Forelimb muscle (tissue), 1 donor: Measurements from ENCODE around the gene PRELID2. TPM values are rescaled to one million over a fixed set of nuclear protein-coding genes. Genes with fewer than 3 reads are reported as not detected.
"Not testable (repeated sequence)": the region's sequence is repeated elsewhere in the genome, so short reads cannot be mapped to it uniquely, and the experiment has no call there.

Source experiments
- DNase-seq: peaks from one replicate; pipeline ENCODE4 v3.0.0-alpha.2; 2013; ENCODE audit warnings: low read depth
- polyA plus RNA-seq: library from polyadenylated mRNA; unstranded; fragments of 120-200 nt; gene quantifications from one replicate; pipeline ENCODE4 v1.2.1, GENCODE V29; 2013; ENCODE audit not compliant: insufficient read length

Gene PRELID2
- 3.6 TPM for polyA plus RNA-seq

DNA sequence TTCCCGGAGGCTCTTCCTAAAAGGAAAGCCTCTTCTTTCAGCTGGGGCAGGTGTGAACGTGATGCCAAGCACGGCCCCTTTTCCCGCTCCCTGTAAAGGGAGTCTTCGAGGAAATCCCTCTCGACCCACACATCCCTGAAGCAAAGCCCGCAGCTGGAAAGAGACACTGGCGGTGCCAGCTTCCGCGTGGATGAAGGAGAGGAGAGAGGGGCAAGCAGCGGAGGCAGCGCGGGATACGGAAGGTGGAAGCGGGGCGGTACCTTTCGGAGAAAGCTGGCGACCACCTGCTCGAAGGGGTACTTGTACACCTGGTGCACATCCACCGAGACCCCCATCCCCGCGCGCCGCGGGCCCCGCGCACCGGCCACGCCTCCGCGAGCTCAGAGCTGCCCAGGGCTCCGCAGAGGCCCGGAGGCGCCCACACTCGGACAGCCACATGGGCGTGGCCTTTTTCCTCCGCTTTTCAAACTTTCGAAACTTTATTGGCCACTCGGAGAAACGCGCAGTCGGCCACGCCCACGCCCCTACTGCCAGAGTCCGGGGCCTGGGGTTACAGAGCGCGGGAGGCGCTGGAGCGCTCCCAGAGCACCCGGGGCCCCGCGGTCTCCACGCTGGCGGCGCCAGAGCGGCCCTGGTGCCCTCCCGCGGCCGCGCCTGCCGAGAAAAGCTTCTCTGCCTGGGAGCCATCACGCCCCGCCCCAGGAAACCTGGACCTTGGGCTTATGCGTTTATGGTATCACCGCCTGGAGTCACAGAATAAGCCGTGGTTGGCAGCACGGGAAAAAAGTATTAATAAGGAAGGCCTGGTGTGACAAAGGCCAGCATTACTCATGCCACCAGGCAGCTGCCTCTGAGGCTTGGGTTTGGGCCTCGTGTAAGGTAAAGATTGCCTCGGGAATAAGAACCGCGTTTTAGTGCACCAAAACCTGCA, at the start of gene PRELID2:
Gene PRELID2 (minus strand): TSS at position 426 of the 931 bp plus-strand sequence. CDS start 91 bp downstream, at position 335.
- DNase-seq = peak; percentile 58

DNA sequence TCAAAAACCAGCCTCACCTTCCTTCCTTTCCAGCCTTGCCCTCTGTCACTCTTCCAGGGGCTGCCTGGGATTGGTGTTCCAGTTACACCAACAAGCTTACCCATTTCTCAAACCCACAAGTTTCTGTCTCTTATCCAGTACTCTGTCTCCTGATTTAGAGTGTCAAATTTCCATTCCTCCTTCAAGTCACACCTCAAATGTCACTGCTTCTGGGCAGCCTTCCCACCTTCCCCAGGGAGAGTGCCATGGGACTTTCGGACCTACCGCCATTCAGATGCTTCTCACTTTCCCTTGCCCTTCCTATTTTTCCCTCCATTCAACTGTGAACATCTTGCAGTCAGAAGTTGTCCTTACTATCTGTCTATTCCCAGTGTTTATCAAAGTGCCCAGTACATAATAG, 39.6 kb upstream of the PRELID2 start:
- DNase-seq = no peak

DNA sequence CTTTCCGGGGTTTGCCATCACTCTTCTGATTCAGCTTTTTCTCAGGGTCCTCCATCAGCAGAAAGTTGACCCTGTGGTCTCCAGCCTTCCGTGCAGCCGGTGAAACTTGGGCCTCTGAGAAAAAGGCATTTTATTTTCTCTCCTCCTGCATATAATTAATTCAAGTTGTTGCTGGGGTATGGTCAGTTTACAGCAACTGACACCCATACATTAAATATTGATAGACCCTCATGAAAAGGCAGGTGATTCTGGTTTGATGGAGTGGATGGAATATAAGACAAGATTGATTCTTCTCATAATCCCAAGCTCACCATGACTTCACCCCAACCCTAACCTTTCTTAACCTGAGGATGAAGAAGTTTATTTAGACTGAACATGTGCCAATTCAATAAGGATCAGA, 37.8 kb upstream of the PRELID2 start, which contains the start of gene GRXCR2:
Gene GRXCR2 (minus strand): TSS at position 101 of the 400 bp plus-strand sequence. CDS start 46 bp downstream, at position 55.
- DNase-seq = no peak

DNA sequence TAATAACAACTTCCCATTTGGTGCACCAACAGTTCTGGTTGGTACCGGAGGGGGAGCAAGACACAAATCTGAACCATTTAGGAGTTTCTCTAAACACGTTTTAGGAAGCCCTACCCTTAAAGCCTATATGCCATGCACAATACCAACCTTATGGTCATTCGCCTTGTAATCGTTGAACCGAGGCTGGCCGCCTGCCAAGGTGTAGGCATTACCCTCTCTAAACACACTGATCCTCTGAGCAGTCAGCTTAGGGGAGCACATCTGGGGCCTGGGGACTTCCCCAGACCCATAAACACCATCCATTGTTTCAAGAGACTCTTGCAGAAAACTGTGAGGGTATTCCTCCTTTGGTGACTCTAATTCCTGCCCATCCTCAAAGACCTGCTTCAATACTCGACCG, 37.3 kb upstream of the PRELID2 start:
- no peak for DNase-seq

DNA sequence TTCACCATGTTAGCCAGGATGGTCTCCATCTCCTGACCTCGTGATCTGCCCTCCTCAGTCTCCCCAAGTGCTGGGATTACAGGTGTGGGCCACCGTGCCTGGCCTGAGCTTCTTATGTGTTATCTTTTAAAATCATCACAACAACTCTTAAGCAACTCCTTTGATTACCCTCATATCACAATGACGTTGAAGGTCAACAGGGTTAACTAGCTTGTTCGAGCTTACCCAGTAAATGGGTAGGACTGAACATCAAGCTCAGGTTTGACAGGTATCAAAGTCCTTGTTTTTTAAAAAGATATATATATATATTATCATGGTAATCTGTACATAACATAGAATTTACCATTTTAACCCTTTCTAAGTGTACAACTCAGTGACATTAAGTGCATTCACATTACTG, 34.6 kb upstream of the PRELID2 start:
- no peak for DNase-seq

DNA sequence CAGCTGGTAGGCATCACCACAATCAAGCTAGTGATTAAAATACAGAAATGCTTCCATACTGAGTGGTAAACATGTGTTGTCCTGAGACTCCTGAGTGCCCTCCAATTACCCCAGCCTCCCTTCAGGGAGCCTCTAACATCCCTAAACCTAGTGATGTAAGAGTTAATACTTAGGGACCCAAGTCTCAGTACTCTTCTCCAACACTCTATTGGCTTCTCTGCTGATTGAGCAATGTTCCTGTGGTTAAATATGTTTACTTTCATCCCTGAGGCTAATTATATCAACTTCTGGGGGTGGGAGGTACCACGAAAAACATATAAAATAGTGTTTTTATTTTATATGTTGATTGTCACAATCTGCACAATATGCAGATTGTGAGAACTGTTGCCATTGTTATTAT, 32.7 kb upstream of the PRELID2 start:
- DNase-seq = no peak

DNA sequence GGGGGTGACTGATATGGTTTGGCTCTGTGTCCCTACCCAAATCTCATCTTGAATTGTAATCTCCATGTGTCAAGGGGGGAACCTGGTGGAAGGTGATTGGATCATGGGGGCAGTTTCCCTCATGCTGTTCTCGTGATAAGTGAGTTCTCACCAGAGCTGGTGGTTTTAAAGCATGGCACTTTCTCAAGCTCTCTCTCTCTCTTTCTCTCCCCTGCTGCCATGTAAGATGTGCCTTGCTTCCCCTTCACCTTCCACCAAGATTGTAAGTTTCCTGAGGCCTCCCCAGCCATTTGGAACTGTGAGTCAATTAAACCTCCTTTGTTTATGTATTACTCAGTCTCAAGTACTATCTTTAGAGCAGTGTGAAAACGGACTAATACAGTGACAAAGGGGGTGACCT, 29.3 kb upstream of the PRELID2 start:
- DNase-seq = not testable (repeated sequence)

DNA sequence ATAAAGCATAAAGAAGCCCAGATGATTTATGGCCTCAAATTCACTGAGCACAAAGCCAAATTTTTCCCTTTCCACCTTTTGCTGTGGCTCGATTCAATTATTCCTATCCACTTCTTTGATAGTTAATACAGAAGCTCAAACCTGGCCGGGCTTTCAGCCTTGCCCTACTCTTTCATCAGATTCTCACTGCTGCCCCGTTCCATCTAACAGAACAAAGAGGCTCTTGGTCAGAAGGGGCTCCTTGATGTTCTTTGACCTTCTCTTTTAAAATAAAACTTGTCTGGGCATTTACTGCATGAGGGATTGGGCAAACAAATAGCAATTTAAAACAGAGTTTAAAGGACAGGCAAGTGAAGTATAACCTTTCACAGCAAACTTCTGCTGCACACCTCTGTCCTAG, 27.9 kb upstream of the PRELID2 start:
- DNase-seq = no peak

DNA sequence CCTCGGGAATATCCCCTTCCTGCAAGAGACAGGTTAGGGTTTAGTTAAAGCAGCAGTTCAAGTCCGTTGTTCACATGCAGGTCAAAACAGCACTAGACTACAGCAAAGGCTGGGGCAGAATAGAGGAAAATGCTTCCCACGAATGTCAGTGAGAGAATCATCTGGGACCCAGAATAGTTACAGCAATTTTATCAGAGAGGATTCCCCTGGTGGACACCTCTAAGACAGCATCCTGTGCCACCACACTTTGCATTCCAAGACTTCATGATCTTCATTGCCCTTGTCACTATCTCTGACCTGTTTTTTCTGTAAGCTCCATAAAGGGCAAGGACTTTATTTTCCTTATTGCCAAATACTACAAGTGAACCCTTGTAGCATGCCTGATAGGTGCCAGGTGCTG, 24.8 kb upstream of the PRELID2 start:
- no peak for DNase-seq

DNA sequence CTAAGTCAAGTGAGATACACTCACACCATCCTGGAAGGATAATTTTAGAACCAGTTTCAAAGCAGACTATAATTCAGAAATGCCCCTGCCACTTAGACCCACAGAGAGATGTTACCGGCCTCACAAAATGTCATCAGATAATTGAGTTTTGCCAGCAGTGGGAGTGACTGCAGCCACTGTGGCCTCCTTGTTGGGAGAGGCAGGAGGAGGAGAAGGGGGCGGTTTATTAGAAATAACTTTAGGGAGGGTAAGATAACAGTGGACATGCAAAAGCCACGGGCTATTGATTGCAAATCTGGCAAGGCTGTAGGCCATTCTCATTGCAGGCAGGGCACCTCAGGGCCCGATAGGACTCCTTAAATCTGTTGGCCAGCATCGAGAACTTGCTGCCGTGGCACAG, 24.3 kb upstream of the PRELID2 start:
- no peak for DNase-seq

DNA sequence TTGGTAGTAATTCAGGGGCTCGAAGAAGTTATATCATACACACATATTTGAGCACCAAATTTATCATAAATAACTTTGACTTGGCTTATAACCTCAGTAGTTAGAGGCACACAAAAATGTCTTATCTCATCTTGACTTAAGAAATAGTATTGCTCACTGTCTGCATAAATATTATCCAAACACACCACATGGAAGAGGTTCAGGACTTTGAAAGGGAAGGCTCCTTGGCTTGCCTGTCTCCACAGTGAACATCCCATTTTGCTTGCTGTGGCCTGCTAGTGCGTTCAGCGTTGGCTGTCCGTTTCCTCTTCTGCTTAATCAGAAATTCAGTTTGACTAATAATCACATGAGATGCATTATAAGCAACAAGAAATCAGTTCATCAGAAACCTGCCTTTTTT, 23.8 kb upstream of the PRELID2 start:
- no peak for DNase-seq

DNA sequence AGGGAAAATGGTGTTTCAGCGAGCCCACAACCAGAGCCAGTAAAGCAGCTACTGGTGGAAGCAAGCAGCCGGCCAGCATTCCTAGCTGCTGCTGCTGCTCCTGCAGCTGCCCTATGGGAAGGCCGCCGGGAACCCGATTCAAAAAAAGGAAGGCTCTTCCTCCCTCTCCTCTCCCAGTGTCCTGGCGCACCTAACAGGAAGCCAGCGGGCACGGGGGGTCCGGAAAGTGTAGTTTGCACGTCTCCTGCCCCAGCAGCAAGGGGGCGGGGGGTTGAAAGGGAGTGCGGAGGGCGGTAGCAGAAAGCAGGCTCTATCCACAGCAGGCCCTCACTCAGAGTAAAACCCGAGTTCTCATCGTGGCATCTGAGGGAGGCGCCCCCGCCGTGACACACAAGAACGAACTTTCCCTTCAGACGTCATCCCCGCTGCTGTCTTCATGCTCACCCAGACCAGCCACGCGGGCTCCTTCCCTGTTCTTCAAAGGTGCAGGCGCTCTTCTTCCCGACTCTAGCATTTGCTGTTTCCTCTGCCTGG, 21.2 kb upstream of the PRELID2 start:
- DNase-seq = no peak

DNA sequence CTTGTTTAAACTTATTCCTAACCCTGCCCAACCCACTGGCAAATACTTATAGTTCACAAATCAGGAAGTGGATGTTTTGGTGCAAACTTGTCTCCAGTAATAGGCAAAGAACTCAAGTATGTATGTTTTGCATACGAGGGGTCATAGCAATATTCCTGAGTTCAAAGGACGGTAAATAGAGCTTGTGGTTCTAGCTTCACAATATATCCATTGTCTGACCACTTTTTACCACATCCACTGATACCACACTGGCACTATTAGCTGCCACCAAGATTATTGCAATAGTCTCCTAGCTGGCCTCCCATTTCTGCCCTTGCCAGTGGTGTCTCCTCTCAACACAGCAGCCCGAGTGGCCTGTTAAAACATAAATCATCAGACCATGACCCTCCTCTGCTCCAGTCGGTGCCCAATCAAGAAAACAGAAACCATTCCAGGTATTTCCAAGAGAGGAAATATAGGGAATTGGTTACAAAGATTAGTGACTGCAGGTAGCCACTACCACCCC, 20.7 kb upstream of the PRELID2 start:
- DNase-seq = no peak

DNA sequence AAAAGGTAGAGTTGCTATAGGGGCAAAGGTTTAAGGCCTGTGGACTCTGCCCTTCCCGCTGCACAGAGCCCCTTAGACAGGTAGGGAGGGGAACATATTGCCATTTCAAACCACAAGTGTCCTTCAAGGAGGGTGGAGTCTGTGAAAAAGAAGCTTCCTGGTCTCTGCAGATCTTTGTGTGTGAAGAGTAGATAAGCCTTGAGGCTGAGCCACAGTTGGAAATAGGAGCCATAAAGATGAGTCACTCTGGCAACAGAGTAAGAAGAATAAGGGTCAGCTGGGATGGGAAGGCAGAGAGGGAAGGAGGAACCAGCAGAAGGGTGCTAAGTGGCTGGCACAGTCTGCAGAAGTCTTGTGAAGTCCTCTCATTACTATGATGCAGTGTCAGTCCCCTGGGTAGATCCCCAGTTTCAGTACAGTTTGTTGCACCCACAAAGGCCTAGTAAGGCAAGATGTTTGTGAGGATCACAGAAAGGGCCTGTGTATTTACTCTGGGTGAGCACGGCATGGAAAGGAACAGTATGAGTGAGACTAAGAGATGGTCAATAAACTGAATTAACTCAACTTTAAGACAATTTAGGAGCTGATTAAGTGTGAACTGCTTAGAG, 19.6 kb upstream of the PRELID2 start:
- no peak for DNase-seq

DNA sequence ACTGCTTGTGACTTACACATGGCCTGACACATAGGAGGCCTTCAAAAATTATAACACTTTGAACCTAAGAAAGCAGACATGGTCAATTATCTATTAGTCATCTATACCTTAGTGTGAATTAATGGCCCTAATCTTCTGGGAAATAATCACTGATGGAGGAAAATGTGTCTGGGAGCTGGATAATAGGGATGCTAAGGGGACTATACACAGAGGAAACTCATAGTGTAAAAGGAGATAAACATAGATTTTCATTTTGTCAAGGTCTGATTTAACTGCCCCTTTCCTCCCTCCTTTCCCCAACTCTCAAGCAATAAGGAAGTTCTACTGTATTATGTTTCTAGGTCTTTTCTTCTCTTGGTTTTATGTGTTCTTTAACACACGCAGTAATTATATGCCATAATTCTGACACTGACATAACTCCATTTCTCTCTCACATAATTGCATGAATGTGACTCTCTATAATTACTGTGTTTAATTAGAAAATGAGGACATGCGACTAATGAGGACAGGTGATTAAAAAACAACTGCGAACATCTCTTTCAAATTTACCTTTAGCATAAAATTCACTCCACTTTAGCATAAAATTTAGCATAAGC, 18.7 kb upstream of the PRELID2 start:
- no peak for DNase-seq

DNA sequence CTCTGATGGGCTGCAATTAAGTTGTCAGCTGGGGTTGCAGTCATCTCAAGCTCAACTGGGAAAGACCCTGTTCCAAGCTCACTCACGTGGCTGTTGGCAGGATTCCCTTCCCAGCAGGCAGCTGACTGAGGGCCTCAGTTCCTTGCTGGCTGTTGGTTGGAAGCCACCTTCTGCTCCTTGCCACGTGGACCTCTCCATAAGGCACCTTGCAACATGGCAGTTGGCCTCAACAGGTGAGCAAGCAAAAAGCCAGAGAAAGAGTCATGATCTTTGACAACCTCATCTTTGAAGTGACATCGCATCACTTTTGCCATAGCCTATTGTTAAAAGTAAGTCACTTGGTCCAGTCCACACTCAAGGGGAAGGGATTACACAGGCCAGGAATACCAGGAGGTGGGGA, 17.8 kb upstream of the PRELID2 start:
- DNase-seq = no peak

DNA sequence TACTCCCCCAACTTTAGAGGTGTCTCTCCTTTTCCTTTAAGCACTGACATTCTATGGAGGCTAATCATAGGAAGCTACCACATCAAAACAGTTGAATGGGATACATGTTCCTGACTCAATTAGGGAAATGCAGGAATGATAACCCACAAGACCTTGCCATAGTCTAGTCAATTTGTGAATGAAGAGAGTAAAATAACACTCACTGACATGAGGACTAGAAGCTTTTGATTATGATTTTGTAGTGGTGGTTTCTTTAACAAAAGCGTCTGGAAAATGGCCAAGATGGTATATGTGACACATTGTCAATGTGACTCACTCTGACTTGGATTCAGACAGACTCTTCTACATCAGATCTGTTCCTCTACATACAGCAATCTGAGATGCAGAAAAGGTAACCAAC, 13.7 kb upstream of the PRELID2 start:
- DNase-seq = no peak

DNA sequence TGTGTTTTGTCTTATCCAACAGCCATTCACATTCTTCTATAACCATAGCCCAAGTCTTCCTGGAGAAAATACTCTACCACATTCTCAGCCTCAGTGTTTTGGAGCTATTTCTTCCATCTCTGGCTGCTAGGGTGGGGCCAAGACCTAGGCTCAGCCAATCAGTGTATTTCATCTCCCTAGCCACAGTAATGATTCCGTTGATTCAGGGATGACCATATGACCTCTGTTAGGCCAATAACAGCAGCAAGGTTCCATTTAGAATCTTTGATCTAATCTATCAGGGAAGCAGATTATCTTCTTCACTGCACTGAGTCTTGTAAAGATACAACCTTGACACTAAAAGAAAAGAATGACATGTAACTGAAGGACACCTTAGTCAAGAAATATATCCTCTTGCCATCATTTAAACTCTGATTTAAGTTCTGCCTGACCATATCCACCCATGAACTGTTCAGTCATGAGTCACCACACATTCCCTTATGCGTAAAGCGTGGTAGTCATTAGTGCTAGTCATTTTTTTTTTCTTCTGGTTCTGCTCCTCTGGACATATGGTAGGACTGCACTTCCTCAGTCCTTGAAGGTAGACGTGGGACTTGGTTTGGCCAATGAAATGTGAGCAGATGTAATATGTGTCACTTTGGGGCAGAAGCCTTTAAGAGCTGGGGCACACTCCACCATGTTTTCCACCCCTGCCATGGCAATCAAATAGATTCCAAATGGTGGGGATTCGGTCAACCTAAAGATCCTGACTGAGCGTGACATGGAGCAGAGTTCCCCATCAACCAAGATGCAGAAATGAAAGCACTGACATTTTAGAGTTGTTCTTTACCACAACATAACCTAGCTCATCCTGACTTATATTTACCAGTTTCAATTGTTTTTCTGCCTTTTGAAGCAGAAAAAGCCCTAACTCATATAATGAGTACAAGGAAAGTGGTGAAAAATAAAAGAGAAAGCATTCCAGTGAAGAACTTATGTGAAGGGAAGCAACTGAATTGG, 12.7 kb upstream of the PRELID2 start:
- no peak for DNase-seq

DNA sequence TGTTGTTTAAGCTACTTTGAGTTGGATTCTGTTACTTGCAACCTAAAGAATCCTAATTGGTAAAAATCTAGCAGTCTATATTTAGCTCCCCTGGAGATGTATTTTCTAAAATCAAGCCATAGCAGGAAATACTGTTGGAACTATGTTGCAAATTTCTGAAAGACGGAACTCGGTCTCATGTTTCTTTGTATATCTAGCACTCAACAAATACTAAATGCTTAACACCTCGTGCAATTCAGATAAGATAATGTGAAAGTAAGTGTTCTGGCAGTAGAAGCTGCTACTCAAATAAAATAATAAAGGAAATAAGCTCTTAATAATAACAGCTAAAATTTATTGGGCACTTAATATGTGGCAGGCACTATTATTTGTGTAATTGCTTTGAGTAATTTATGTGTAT, 10.9 kb upstream of the PRELID2 start:
- DNase-seq = no peak

DNA sequence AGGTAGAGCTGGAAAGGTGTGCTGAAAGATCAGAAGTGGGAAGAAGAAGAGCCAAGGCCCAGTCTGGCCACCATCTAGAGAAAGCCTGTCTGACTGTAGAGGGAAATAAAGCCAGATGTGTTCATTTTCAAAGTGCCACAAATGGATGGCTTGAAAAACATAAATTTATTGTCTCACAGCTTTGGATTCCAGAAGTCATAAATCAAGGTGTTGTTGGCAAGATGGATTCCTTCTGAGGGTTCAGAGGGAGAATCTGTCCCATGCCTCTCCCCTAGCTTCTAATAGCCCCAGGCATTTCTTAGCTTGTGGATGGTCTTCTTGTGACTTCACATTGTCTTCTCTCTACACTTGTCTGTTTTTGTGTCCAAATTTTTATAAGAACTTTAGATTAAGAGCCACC, 6.2 kb upstream of the PRELID2 start:
- no peak for DNase-seq
